Lower leg skin (tissue), 4 donors: ENCODE measurements around the gene TFEB. TPM values are rescaled to one million over a fixed set of nuclear protein-coding genes. Genes with fewer than 3 reads are reported as not detected.

Source experiments
- DNase-seq, 2 donors: peaks; one replicate each; pipeline ENCODE4 v3.0.0-alpha.2; 2019; ENCODE audit warnings: low spot score in 2 of 2
- H3K4me3 ChIP-seq: fragments of 200-600 bp; sonication (generic); 2 replicates; pipeline ENCODE4 v1.5.1; 2017; ENCODE audit warnings: mild to moderate bottlenecking, low read depth; ENCODE audit not compliant: poor library complexity, severe bottlenecking
- CTCF ChIP-seq, 3 donors: fragments of 450-650 bp; IDR thresholded peaks; one replicate each; pipeline ENCODE4 v1.5.1; 2016; ENCODE audit warnings: antibody characterized with exemption in 3 of 3, mild to moderate bottlenecking in 3 of 3, moderate library complexity in 2 of 3
- POLR2A ChIP-seq, 2 donors: fragments of 450-650 bp; IDR thresholded peaks; one replicate each; pipeline ENCODE4 v1.6.1; 2016 to 2017; ENCODE audit warnings: antibody characterized with exemption in 2 of 2, mild to moderate bottlenecking in 1 of 2, moderate library complexity in 1 of 2
- WGBS, 2 donors: methylation state at CpG; one replicate each; pipeline ENCODE4 v1.1.5; 2018; 5-methylcytosine and 5-hydroxymethylcytosine counted together
- intact Hi-C: fragments of 100-400 bp; cut with DNase I; formaldehyde crosslinking; loops from one replicate; pipeline ENCODE4 v1.15.0; 2023; ENCODE audit warnings: low total_unique reads
- total RNA-seq, 4 donors: library from RNA; depleted of rRNA; stranded (reverse); fragments of >200 nt; gene quantifications; one replicate each; pipeline ENCODE4 v1.1.0, GENCODE V29; 2016

Gene TFEB
- total RNA-seq, 4 donors from 2014 or later, result 20.2 to 38.3 (median 26.0) TPM

DNA sequence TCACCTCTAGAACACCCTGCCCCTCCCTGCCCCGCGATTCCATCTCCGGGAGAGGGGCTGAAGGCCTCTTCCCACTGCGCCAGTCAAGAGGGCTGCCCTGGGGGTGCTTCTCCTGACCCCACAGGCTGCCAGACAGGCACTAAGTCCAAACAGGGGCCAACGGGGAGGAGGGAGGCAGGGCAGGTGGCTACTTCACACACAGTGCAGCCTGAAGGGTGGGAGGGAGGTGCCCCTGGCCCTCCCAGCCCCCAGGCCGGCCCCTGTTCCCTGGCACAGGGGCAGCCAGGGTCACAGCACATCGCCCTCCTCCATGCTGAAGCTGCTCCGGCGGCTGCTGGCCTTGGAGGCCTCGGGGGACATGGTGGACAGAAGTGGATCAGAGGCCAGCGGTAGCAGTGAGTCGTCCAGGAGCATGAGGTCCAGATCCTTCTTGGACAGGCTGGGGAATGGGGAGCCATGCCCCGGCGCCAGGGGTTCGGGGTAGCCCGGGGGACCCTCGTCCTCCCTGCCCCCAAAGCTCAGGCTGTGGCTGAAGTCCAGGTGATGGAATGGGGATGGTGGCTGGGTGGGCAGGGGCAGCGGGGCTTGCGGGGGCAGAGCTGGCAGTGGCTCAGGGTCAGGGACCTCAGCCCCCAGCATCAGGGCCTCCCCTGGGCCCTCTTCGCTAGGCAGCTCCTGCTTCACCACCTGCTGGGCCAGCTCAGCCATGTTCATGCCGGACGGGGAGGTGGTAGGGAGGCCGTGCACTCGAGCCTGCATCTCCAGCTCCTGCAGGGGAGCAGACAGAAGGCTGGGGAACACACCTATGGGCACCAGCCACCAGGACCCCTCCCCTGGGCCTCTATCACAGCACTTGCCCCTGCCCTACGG is 50.9 kb downstream of the TFEB start:
- 87 to 88% methylated on average over 16 to 24 of the region's 25 CpGs for WGBS, 2 donors
- DNase-seq, result no peak
- intact Hi-C loops, result no loop called here
- TF ChIP-seq POLR2A (IDR thresholded peaks at IDR 0.05), result no peak
- no peak for TF ChIP-seq CTCF (IDR thresholded peaks at IDR 0.05)
- H3K4me3 ChIP-seq, result no peak overlapping the region

GRCh38 chr6:41683523-41684310 is 51.7 kb downstream of the TFEB start:
- TF ChIP-seq POLR2A (IDR thresholded peaks at IDR 0.05), result no peak
- TF ChIP-seq CTCF (IDR thresholded peaks at IDR 0.05), result peak in 1 of 3 donors; percentile 78
- H3K4me3 ChIP-seq, result no peak overlapping the region
- intact Hi-C loops, result no loop called here
- peak; percentile 65 to 97 for DNase-seq
- WGBS, 2 donors, result 19 to 32% methylated on average over 15 to 24 of the region's 38 CpGs

- WGBS, 2 donors, result 0 to 8% methylated on average over 6 to 12 of the region's 18 CpGs
- no peak for DNase-seq
- no peak for TF ChIP-seq POLR2A (IDR thresholded peaks at IDR 0.05)
- no peak for TF ChIP-seq CTCF (IDR thresholded peaks at IDR 0.05)
- H3K4me3 ChIP-seq, result no peak overlapping the region
- intact Hi-C loops, result no loop called here
Measured at GRCh38 chr6:41683273-41683522, 52.2 kb downstream of the TFEB start.

DNA sequence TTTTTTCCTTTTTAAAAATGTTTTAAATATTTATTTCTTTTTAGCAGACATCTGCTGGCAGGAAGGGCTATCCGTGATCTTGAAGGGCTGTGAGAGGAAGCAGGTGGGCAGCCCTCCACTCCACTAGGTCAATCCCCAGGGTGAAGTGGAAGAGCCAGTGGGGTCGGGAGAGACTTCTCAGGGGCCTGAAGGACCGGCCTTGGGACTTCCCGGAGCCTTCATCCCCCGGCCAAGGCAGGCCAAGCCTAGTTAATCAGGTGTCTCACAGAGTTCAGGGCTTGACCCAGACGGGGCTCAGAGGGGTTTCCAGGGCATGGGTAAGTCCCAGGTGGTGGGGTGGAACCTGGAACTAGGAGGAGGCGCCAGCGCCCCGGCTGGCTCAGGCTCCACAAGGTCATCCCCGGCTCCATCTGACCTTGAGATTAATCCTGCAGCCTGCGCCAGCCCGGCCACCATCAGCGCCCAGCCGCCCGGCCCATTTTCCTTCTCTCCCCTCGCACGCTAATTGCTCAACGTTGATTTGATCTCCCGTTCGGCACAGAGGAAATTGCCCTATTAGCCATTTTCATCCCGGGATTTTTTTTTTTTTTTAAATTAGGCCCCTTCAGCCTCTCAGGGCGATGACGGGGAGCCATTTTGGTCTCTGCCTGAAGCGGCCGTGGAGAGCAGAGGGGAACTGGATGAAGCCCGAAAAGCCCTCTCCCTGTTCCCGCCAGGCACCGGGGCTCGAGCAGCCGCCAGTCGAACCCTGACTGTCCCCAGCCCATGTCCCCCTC is 52.7 kb downstream of the TFEB start:
- no peak for DNase-seq
- 40 to 47% methylated on average over 31 of the region's 31 CpGs for WGBS, 2 donors
- no peak overlapping the region for H3K4me3 ChIP-seq
- TF ChIP-seq CTCF (IDR thresholded peaks at IDR 0.05), result no peak
- no peak for TF ChIP-seq POLR2A (IDR thresholded peaks at IDR 0.05)
- intact Hi-C loops, result no loop called here

GRCh38 chr6:41682056-41682477 is 53.3 kb downstream of the TFEB start:
- DNase-seq, result peak; percentile 78 to 96
- no peak overlapping the region for H3K4me3 ChIP-seq
- WGBS, 2 donors, result 11 to 12% methylated on average over 9 of the region's 9 CpGs
- intact Hi-C loops, result no loop called here
- peak in 1 of 3 donors; percentile 70 for TF ChIP-seq CTCF (IDR thresholded peaks at IDR 0.05)
- TF ChIP-seq POLR2A (IDR thresholded peaks at IDR 0.05), result no peak
